Medulla oblongata (tissue), 1 donor: ENCODE data around the gene ZNF284.

Source experiments
- DNase-seq: peaks from one replicate; pipeline ENCODE4 v3.0.0-alpha.2; 2015; ENCODE audit errors: extremely low spot score

ZNF284 gene

GRCh38 chr19:44071824-44072542, at the start of gene ZNF284:
Gene ZNF284 (plus strand): TSS chr19:44072159. CDS start chr19:44076390, 4,231 bp downstream.
- DNase-seq, result peak; percentile 95

- no peak for DNase-seq
Observed at GRCh38 chr19:44024900-44025216, 47.1 kb upstream of the ZNF284 start.

- peak; percentile 94 for DNase-seq
Observed at GRCh38 chr19:44025217-44025936, 46.6 kb upstream of the ZNF284 start, which contains the start of gene ZNF222. Gene ZNF222 (plus strand): TSS chr19:44025379. CDS start chr19:44025437, 58 bp downstream.

GRCh38 chr19:44026622-44027021, 45.3 kb upstream of the ZNF284 start:
- DNase-seq, result no peak

- DNase-seq, result no peak
Observed at GRCh38 chr19:44032001-44032610, 39.9 kb upstream of the ZNF284 start.

GRCh38 chr19:44042147-44042546, 29.8 kb upstream of the ZNF284 start:
- DNase-seq, result no peak

- DNase-seq, result no peak
Observed at GRCh38 chr19:44050740-44051649, 21.0 kb upstream of the ZNF284 start.

- peak; percentile 99 for DNase-seq
Observed at GRCh38 chr19:44051650-44052402, 20.1 kb upstream of the ZNF284 start, which contains the start of gene ZNF223. Gene ZNF223 (plus strand): TSS chr19:44052036. CDS start chr19:44055177, 3,141 bp downstream.

GRCh38 chr19:44055870-44056269, 16.1 kb upstream of the ZNF284 start:
- DNase-seq, result no peak

GRCh38 chr19:44059229-44059628, 12.7 kb upstream of the ZNF284 start:
- no peak for DNase-seq

GRCh38 chr19:44061038-44061437, 10.9 kb upstream of the ZNF284 start:
- DNase-seq, result no peak

GRCh38 chr19:44066305-44066704, 5.7 kb upstream of the ZNF284 start:
- no peak for DNase-seq

- DNase-seq, result no peak
Observed at GRCh38 chr19:44069415-44069814, 2.5 kb upstream of the ZNF284 start.

- no peak for DNase-seq
Observed at GRCh38 chr19:44072543-44073401, 813 bp downstream of the ZNF284 start.

- no peak for DNase-seq
Observed at GRCh38 chr19:44076325-44076724, 4.4 kb downstream of the ZNF284 start.

GRCh38 chr19:44092108-44092507, 20.1 kb downstream of the ZNF284 start:
- no peak for DNase-seq

GRCh38 chr19:44093931-44094765, 22.2 kb downstream of the ZNF284 start, which contains the start of gene ZNF224:
Gene ZNF224 (plus strand): TSS chr19:44094361. CDS start chr19:44097874, 3,513 bp downstream.
- DNase-seq, result peak; percentile 97

GRCh38 chr19:44107751-44108150, 35.8 kb downstream of the ZNF284 start:
- DNase-seq, result no peak

GRCh38 chr19:44109458-44109857, 37.5 kb downstream of the ZNF284 start:
- DNase-seq, result no peak
